GM18508 (cell line): ENCODE measurements around the gene HGFAC.
"Not testable (repeated sequence)": the region's sequence is repeated elsewhere in the genome, so short reads cannot be mapped to it uniquely, and the experiment has no call there.

ENCODE experiments used
- ATAC-seq: cut with Tn5 transposase; IDR thresholded peaks from one replicate; pipeline ENCODE4 v1.9.1; 2021; ENCODE audit warnings: moderate number of reproducible peaks; ENCODE audit not compliant: insufficient read depth, unreplicated experiment

Gene HGFAC

DNA sequence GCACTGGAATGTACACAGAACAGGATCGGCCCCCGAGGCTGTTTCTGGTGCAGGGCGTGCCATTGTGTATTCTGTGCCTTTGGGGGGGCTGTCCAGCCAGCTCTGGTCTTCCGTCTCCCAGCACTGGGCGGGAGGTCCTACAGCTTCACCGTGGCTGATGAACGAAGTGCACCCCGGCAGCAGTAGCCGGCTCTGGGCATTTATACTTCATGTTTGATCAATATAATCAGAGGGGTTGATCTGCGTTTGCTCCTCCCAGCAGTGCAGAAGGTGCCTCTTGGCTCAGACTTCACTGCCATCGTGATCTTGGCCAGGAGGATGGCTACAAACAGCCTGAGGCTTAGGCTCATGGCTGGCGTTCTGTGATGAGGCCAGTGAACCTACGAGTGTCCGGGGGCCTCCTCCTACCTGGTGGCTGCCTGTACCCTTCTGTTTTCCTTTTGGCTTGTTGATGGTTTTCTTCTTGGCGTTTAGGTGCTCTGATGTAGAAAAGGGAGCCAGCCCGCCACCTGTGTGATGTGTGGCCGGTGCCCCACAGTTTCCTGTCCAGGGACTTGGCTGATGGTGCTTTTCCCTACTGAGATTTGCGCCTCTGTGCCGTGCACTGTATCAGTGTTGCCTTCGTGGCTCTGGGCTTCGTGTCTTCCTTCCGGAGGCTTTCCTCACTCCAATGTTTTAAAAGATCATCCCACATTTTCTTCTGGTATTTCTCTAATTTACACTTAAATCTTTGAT is 31.2 kb upstream of the HGFAC start:
- ATAC-seq, result no peak

DNA sequence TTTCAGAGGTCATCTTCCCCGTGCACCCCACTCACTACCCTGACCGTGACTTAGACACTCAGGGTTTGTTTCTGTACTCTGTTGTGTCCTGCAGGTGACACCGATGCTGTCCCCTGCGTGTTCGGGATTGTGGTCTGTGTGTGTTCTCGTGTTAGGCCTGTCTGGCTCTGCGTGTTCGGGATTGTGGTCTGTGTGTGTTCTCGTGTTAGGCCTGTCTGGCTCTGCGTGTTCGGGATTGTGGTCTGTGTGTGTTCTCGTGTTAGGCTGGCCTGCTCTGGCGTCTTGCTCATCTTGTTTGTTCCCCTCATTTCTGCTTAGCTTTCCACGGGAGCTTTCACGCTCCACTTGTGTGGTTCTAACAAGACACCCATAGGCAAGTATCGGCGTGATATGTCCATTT is 30.6 kb upstream of the HGFAC start:
- not testable (repeated sequence) for ATAC-seq

DNA sequence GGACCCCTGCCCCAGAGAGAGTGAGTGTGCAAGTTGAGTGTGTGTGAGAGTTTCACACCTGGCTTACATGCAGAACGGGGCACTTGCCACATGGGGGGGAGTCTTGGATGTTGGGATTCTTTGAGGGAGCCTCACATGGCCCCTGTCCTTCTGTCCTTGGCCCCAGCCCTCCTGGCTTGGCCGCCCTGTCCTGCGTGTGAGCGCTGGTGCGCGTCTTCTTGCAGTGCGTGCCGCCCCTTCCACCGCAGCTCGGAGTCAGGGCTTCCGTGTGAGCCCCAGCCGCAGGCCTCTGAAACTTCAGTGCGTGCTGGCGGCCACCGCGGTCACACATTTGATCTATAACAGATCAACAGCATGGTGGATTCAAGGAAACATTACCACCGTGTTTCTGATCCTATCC is 30.1 kb upstream of the HGFAC start:
- no peak for ATAC-seq

DNA sequence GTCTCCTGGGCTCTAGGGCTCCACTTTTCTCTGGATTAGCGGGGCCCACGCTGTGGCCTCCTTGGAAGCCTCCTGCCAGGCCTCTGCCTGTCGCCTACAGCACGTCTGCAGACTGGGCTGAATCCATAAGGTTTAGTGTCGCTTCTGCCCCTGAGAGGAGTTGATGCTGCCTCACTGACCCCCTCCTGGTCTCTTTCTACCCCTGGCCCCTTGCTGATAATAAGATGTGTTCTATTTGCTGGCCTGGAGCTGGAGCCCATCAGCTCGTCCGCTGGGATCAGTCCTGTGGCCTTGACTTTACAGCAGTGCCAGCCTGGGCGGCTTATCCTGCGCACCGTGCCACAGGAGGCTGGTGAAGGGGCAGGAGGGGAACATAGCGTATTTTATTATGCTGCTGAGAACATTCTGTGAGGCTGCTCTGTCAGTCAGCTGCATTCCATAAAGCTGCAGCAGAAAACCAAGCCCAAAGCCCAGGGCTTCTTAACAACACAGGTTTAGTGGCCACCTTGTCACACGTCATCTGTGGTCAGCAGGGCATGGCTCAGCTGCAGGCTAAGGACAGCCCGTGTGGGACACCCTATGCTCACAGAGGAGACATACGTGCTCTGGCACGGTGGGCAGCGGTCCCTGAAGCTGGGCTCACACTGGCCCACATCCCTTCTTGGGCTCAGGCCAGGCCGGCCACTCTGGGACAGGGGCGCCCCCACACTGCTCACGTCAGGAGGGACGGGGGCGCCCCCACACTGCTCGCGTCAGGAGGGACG is 29.3 kb upstream of the HGFAC start:
- ATAC-seq, result no peak

DNA sequence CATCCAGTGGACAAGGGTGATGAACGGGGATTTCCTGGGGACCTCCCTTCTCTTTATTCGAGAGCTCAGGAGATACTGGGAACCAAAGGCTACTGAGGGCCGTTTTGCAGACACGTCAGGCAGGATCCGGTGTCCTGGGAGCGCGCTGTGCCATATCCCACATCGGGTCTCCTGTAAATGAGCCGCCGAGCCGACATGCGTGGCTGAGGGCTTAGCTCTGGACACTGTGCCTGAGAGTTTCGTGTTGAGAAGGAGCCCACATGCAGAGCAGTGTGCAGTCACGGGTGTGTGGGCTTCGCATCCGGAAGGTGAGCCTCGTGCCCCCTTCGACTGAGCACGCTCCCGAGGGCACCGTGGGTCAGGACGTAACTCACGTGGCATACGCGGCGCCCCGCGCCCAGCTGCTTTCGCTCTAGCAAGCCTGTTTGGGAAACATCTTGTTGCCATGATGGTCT is 28.5 kb upstream of the HGFAC start:
- ATAC-seq, result no peak

DNA sequence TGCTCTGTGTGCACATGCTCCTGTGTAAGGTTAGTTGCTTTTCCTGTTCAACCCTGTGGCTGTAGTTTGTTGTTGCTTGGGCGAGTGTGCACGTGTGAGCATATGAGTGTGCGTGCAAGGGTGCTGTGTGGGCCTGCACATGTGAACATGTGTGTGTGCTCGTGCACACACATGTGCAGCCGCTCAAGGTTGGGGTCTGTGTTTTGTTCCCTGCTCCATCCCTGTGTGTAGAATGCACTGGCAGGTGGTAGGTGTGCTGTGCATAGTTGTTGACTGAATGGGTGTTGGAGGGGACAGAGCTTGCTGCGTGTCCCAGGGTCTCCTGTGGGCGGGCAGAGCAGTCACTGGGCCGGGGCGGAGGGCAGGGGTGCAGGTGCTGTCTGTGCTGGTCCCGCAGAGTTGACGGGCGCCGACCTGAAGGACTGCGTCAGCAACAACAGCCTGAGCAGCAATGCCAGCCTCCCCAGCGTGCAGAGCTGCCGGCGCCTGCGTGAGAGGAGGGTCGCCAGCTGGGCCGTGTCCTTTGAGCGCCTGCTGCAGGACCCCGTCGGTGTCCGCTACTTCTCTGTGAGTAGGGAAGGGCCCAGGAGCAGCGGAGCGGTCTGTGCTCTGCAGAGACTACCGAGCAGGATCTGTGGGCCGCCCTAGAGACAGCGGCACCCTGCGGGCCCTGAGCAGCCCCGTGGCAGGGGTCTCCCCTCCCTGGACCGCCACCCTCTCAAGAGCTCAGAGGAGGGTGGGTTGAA is 27.9 kb upstream of the HGFAC start:
- ATAC-seq, result no peak

DNA sequence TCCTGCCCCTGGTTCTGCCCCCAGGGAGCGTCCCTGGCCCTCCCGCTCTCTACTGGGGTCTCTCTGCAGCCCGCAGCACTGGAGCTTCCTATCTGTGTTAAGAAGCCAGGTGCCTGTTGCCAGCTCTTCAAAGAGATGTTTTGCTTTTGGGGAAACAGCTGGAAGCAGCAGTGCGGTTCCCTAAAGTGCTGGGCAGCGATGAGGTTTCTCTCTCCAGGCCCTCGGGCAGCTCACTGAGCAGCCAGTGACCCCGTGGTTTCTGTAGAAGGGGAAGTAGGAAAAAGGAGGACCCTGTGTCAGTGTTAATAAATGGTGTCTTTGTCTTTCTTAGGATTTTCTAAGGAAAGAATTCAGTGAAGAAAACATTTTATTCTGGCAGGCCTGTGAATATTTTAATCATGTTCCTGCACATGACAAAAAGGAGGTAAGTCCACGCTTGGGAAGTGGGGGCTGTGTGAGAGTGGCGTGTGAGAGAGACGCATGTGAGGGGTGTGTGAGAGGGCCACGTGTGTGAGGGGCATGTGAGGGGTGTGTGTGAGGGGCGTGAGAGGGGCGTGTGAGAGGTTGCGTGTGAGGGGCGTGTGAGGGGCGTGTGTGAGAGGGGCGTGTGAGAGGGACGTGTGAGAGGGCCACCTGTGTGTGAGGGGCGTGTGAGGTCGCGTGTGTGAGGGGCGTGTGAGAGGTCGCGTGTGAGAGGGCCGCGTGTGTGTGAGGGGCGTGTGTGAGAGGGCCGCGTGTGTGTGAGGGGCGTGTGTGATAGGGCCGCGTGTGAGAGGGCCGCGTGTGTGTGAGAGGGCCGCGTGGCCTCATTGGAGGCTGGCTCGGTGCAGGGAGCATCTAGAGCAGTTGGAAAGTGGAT is 27.1 kb upstream of the HGFAC start:
- ATAC-seq, result no peak

DNA sequence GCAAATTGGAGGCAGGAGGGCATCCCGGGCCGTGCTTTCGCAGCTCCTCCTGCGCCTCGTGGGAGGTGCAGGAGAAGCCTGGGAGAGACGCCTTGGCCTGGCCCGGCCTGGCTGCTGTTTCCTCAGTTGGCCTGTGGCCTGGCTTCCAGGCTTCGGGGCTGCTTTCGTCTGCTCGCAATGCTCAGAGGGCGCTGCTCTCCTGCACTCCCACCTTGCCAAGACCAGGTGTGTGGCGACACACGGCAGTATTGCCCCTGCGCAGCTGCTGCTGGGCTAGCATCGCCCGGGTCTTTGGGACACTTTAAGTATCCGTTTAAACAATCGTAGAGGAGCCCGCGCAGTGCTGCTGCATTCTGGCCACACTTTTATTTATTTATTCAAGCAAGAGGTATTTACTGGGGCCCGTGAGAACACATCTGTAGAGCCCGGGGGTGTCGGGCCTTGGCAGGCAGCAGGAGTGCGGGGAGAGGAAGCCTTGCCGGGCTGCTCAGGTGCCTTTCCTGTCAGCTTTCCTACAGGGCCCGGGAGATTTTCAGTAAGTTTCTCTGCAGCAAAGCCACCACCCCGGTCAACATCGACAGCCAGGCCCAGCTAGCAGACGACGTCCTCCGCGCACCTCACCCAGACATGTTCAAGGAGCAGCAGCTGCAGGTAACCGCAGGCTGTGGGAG is 26.2 kb upstream of the HGFAC start:
- no peak for ATAC-seq

DNA sequence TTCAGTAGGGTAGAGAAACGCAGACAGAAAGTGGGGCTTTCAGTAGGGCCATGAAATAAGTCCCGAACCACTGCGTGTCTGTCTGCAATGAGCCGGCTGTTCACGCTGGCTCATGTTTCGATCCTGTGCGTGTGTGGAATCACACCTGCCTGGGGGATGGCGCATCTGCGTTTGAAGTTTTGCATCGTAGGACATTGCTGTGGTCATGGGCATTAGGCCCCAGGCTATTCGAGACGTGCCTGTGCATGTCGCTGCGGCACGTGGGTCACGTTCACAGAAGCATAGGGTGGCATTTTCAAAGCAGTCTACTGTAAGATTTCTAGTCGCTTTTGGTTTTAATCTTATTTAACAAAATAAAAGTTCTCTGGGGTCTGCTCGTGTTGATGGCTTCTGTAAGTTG is 25.5 kb upstream of the HGFAC start:
- no peak for ATAC-seq

DNA sequence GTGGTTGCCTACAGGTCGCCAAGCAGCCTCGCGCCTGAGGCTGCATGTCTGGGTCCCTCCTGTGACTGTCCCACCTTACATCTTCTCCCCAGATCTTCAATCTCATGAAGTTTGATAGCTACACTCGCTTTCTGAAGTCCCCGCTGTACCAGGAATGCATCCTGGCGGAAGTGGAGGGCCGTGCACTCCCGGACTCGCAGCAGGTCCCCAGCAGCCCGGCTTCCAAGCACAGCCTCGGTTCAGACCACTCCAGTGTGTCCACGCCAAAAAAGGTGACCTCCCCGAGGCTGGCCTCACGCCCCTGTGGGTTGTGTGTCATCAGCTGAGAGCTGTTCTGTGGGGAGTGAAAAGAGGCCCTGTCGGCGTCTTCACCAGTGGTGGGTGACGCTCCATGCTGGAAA is 24.9 kb upstream of the HGFAC start:
- ATAC-seq, result no peak

DNA sequence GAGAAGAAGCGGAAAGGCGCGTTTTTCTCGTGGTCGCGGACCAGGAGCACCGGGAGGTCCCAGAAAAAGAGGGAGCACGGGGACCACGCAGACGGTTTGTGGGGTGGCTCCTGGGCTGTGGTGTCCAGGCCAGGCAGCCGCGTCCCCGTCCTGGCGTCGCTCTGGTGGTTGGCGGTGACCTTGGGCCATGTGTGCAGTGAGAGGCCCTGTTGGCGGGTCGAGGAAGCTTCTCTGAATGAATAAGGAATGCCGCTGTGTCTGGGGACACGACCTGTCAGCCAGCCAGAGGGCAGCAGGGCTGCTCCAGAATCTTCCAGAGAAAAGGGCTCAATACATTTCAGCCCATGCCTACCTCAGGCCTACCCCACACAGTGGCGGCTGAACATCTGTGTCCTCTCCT is 24.3 kb upstream of the HGFAC start:
- ATAC-seq, result no peak

DNA sequence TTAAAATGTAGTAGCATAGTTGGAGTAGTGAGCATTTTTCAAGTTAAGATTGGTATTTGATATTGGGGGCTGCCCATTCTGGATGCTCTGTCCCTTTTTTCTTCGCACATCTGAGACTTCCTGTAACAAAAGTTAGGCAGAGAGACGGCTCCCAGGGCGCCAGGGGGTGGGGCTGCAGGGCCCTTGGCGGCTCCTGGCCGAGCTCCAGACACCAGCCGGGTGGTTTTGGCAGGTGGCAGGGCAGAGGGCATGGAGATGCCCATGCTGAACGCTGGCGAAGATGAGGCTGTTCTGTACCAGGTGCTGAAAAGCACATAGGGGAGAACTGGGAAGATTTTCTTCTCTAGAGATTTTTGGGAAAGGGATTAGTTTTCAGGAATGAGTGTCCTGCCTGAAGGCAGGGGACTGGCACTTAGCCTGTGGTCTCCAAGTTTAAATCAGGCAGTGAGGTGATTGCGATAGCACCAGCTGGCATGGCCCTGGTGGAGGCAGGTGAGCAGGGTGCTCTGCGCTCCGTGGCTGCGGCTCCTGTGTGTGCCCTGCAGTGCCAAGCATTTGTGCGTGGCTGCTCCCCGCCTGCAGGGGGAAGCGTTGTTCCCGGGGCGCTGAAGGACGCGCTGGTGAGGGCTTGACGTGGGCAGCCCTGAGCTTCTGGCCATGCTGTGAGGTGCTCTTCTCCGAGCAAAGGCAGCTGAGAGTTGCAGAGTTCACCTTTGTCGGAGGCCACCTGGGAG is 23.6 kb upstream of the HGFAC start:
- ATAC-seq, result no peak

DNA sequence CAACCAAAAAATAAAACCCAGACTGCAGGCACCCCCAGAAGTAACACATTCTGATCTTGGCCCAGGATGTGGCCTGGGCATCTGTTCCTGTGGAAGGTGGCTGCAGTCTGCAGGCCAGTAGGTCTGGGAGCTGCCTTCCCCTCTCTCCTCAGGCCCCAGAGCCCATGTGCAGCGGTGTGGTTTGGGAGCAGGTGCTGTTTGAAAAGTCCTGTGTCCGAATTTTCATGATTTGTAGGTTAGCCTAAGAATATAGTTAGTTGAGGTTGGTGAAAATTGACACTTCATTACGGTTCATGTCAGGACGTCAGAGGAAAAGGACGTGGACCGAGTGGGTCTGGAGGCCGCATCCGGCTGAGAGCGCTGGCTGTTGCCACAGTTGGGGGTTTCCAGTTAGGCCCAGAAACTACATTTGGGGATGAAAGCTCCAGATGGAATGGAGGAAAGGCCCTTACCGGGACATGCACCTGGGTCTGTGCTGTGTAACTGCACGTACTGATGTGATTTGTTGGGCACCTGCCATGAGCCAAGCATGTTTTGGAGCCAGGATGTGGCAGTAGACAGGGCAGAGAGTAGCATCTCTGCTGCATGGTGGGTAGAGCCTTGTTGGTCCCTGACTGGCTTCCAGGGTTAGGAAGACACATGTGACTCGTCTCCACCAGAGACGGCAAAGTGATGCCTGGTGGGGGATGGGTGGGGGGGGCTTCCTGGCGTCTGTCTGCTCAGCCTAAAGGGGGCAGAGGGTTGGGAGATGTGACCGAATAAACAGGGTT is 21.7 kb upstream of the HGFAC start:
- no peak for ATAC-seq

DNA sequence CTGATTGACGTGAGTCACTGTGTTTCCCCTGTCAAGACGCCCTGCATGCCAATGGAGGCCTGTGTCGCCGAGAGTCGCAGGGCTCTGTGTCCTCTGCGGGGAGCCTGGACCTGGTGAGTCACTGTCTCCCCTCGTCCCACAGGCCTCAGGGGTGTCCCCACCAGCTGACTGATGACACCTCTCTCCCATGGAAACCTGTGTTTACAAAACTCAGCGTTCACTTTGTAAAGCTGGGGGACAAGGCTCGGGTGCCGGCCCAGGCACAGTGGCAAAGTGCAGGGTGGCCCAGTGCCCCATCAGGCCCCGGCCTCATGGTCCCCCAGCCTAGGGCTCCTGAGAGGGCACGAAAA is 21.2 kb upstream of the HGFAC start:
- ATAC-seq, result no peak

DNA sequence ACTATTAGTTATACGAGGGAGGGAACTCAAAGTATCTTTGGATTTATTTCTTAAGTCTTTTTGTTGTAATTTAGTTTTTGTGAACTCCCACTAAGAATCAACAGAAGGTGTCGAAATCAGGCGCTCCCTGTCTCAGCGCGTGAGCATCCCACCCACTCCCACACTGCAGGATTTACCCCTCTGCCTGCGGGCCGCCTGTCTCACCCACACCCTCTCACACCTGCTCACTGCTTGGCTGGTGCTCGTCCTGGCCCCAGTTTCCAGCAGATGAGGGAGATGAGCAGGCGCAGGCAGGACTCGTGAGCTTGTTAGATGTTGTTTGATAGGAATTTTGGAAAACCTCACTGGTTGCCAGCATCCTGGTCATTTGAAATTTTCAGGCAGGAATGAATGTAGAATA is 20.8 kb upstream of the HGFAC start:
- no peak for ATAC-seq

DNA sequence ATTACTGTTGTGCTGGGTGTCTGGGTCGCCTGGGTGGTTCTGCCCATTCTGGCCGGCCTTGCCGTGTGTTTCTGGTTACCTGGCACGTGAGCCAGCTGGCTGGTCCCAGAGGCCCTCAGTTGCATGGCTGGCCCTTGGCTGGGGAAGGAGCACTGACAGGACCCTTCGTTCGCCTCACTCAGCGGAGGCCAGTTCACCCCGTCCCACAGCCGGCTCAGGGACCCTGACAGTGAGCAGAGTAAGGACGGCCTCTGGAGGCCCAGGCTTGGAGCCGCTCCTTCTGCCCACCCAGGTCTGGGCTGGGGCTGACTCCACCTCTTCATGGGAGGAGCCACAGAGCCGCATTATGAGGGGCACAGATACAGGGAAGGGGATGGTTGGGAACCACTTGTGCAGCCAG is 20.3 kb upstream of the HGFAC start:
- ATAC-seq, result no peak

DNA sequence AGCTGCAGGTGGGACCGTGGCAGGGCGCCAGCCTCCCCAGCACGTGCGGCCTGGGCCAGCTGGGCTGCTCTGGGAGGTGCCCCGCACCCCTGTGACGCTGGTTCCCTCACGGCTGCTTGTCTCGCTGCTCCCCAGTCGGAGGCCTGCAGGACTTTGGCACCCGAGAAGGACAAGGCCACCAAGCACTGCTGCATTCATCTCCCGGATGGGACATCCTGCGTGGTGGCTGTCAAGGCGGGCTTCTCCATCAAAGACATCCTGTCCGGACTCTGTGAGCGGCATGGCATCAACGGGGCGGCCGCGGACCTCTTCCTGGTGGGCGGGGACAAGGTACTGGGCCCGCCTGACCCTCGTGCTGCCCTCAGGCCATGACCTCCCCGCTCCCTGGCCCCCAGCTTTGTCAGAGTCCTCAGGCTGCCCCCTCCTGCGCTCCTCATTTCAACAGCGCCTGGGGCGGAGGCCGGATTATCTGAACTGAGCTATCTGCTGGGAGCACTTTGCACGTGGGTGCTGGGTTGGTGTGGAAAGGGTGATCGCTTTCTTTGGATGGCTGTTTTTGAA is 19.4 kb upstream of the HGFAC start:
- ATAC-seq, result no peak

DNA sequence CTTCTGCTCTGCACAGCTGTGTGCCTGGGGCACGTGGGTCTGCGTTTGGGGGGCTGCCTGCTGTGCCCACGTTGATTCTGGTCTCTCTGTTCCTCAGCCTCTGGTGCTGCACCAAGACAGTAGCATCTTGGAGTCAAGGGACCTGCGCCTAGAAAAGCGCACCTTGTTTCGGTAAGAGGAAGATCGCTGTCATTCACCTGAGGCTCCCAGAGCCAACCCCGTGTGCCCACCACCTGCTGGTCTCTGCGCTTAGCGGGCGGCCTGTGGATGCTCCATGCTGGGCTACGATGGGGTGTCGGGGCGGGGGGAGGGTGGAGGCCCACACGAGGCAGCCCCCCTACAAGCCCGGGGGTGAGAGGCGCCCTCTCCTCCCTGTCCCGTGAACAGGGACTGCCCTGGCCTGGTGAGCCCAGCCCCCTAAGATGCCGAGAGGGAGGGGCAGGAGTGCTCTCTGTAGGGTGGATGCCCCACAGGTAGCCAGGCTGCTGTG is 18.9 kb upstream of the HGFAC start:
- ATAC-seq, result no peak
